ENCODE results near the gene BAIAP2L1.

GRCh38 chr7:98395951-98396350 lies 4.9 kb downstream of the BAIAP2L1 start:
- TF ChIP-seq MAX (IDR thresholded peaks at IDR 0.05; ENCODE audit: low read depth, low read length), result no peak
- TF ChIP-seq CTCF (IDR thresholded peaks at IDR 0.05; ENCODE audit: low read depth, low read length), result no peak

Measured in NB4 (cell line).